Umbilical cord (tissue), 2 donors: Measurements from ENCODE around the gene PLCXD1. TPM values are rescaled to one million over a fixed set of nuclear protein-coding genes. Genes with fewer than 3 reads are reported as not detected.
A peak's percentile ranks its signal among the peaks of the same experiment; 100 is the strongest.
"Not testable (repeated sequence)": the region's sequence is repeated elsewhere in the genome, so short reads cannot be mapped to it uniquely, and the experiment has no call there.

Experiments
- DNase-seq: peaks from one replicate; pipeline ENCODE4 v3.0.0-alpha.2; 2015; ENCODE audit warnings: low spot score
- total RNA-seq: library from RNA; depleted of rRNA; stranded (reverse); fragments of >200 nt; gene quantifications from one replicate; pipeline ENCODE4 v1.2.3, GENCODE V29; 2014; ENCODE audit warnings: low replicate concordance; ENCODE audit not compliant: insufficient read depth

The PLCXD1 gene
- 1.4 TPM for total RNA-seq

GRCh38 chrX:281166-281999 lies at the start of gene PLCXD1:
TSS of gene PLCXD1 (plus strand) at chrX:281381. CDS start at chrX:284188, 2,807 bp downstream.
- peak; percentile 89 for DNase-seq

GRCh38 chrX:231637-232277 lies 49.4 kb upstream of the PLCXD1 start:
- not testable (repeated sequence) for DNase-seq

DNA sequence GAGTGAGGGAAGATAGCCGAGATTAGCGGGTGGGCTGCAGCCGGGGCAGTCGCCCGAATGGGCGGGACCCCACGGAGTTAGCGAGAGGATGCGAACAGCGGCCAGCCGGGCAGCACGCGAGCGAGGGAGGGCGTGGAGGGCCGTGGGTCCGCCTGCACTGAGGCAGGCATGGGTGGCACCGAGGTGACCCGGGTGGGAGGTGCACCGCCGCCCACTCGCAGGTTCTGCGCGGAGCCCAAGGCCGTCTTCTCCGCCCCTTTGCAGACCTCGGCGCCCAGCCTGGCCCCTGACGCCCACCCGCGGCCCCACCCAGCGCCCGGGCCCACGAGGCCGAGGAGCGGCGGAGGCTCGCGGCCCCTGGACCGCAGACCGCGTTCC lies 48.9 kb upstream of the PLCXD1 start:
- not testable (repeated sequence) for DNase-seq

DNA sequence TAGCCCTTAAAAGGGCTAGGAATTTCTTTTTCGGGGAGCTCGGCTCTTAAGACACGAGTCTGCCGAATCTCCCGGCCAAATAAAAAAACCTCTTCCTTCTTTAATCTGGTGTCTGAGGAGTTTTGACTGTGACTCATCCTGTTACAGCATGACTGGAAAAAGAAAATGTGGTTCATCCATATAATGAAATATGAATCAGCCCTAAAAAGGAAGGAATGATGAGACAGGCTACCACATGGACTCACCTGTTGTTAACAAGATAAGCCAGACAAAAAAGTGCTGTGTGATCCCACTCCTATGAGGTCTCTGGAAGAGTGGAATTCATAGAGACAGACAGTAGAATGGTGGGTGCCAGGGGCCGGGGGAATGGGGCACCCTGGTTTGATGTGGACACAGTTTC lies 45.0 kb upstream of the PLCXD1 start:
- DNase-seq, result not testable (repeated sequence)

DNA sequence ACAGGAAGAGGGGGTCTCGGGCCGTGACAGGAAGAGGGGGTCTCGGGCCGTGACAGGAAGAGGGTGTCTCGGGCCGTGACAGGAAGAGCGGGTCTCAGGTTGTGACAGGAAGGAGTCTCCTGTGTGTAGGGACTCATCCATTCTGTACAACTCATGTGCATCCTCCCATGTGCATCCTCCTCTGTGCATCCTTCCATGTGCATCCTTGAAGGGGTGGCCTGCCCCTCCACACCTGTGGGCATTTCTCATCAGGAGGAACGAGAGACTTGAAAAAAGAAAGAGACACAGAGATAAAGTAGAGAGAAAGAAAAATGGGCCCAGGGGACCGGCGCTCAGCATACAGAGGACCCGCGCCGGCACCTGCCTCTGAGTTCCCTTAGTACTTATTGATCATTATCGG lies 30.2 kb upstream of the PLCXD1 start:
- DNase-seq, result no peak

- DNase-seq, result not testable (repeated sequence)
Measured at GRCh38 chrX:251396-252243, 29.6 kb upstream of the PLCXD1 start.

DNA sequence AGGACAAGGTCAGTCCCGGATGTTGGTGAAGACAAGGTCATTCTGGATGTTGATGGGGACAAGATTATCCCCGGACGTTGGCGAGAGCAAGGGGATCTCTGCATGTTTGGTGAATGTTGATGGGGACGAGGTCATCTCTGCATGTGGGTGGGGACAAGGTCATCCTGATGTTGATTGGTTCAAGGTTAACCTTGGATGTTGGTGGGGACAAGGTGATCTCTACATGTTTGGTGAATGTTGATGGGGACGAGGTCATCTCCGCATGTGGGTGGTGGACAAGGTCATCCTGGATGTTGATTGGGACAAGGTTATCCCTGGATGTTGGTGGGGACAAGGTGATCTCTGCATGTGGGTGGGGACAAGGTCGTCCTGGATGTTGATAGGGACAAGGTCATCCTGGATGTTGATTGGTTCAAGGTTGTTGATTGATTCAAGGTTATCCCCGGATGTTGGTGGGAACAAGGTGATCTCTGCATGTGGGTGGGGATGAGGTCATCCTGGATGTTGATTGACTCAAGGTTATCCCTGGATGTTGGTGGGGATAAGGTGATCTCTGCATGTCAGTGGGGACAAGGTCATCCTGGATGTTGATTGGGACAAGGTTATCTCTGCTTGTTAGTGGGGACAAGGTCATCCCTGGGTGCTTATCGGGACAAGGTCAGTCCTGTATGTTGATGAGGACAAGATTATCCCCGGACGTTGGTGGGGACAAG lies 28.8 kb upstream of the PLCXD1 start:
- no peak for DNase-seq

DNA sequence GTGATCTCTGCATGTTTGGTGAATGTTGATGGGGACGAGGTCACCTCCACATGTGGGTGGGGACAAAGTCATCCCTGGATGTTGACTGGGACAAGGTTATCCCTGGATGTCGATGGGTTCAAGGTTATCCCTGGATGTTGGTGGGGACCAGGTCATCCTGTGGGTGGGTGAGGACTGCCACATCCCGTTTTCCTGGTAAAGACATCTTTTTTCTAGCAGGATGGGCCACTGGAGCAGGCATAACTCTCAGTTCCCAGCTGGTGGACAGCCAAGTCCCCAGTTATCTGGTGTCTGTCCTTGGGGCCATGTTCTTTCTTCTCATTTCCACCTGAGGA lies 28.3 kb upstream of the PLCXD1 start:
- no peak for DNase-seq

DNA sequence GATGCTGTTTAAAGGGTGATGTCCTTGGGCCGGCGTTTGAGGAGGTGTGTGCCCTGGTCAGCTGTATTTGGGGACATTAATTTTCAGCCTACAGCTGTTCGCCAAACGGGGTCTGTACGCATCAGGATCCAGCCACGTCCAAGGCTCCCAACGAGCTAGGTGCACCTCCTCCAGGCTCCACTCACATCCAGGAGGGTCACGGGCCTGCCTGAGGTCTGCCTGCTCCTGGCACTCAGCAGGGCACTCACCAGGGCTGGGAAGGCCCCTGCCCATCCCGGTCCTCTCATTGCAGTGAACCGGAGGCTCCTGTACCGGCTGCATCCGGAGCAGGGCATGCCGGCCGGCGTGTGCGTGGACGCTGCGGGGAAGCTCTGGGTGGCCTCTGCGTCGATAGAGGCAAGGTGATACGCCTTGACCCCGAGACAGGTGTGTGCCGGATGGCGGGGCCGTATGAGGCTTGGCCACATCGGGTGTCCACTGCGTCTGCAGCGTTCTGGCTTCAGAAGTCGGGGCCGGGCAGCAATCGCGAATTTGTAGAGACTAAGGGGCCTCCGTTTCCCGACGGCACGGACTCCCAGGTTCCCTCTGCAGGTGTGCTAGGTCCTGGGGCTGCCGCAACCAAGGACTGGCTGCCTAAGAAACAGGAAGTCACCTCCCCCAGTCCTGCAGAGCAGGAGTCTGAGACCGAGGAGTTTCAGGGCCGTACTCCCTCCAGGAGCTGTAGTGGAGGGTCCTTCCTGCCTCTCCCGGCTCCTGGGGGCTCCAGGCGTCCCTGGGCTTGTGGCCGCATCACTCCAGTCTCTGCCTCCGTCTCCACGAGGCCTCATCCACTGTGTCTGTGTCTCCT lies 27.5 kb upstream of the PLCXD1 start:
- no peak for DNase-seq

GRCh38 chrX:254630-255215 lies 26.5 kb upstream of the PLCXD1 start:
- no peak for DNase-seq

- DNase-seq, result no peak
Measured at GRCh38 chrX:255923-256331, 25.3 kb upstream of the PLCXD1 start.

DNA sequence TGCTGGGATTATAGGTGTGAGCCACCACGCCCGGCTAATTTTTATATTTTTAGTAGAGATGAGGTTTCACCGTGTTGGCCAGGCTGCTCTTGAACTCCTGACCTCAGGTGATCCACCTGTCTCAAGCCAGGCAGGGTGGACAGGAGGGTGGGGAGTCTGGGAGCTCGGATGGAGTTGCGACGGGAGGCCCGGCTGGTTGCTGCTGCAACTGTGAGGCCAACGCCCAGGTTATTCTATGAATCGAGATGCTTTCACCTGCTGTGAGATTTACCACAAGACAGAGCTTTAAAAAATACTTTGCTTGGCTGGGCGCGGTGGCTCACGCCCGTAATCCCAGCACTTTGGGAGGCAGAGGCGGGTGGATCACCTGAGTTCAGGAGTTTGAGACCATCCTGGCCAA lies 24.1 kb upstream of the PLCXD1 start:
- not testable (repeated sequence) for DNase-seq

- no peak for DNase-seq
Measured at GRCh38 chrX:257681-258289, 23.4 kb upstream of the PLCXD1 start.

DNA sequence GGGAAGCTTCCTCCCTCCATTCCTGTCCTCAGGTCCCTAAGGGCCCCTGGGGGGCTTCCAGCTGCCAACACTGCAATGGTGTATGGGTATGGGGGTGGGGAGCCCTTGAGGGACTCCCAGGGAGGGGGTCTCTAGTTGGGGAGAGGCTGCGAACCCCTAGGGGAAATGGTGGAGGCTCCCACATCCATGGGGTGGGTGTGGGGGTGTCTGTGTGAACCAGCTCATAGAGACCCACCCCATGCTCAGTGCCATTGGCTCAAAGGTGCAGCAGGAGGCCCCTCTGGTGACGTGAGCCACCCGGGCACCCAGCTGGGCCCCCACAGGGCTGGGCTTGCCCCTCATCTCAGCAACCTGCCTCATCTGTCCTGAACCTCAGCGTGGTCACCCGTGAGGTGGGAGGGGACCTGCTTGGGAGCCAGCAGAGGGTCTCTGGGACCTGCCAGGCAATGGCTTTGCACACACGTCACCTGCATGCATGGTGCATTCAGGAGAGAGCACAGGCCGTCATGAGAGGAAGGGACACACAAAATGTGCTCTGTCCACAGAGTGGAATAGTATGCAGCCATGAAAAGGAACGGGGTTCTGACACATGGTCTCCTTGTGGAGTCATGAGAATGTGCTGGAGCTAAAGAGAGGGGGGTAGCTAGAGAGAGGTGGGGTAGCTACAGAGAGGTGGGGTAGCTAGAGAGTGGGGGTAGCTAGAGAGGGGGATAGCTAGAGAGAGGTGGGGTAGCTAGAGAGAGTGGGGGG lies 22.7 kb upstream of the PLCXD1 start:
- DNase-seq, result no peak

DNA sequence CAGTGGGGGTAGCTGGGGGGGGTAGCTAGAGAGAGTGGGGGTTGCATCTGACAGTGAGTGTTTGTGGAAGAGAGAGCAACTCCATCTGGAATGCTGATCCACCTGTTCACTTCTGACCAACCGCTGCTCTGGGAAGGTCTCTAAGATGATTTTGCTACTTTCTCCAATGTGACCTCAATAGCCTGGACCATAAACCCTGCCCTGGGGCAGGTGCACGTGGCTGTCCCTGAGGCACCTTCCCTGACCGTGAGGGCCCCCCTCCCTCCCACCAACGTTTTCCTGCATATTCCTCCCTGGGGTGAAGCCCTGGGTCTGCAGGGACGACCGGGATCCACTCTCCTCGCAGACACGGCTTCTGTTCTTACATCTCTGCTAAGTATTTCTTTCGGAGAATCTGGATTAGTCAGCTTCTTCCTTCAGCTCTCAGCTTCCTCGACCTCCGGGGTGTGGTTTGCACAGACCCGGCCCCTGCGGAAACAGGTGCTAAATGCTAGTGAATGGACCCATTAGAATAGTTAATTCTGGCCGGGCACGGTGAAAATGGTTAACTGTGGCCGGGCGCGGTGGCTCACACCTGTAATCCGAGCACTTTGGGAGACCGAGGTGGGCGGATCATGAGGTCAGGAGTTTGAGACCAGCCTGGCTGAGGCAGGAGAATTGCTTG lies 21.4 kb upstream of the PLCXD1 start:
- no peak for DNase-seq

- DNase-seq, result peak; percentile 70
Measured at GRCh38 chrX:261167-261918, 19.8 kb upstream of the PLCXD1 start.

DNA sequence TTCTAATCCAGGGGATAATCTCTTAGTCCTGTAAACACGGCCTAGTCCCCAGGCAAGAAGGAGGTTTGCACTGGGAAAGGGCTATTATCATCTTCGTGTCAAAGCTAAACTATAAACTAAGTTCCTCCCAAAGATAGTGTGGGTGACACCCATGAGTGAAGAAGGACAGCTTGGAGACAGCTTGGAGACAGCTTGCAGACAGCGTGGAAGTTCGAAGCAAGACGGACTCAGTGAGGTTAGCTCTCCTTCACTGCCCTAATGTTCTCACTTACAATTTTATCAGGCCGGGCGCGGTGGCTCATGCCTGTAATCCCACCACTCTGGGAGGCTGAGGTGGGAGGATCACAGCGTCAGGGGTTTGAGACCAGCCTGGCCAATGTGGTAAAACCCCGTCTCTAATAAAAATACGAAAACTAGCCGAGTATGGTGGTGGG lies 19.2 kb upstream of the PLCXD1 start:
- DNase-seq, result peak; percentile 38
